GM12873 (cell line): ENCODE measurements around the gene HNRNPF.

Source experiments
- TF ChIP-seq, protein P1 (sequence below): IDR thresholded peaks from 2 replicates; pipeline ENCODE4 v1.5.1; 2012; ENCODE audit warnings: low read depth, mild to moderate bottlenecking, moderate library complexity, low read length, control low read depth; ENCODE audit not compliant: insufficient read depth; ENCODE audit errors: missing control alignments

Gene HNRNPF

DNA sequence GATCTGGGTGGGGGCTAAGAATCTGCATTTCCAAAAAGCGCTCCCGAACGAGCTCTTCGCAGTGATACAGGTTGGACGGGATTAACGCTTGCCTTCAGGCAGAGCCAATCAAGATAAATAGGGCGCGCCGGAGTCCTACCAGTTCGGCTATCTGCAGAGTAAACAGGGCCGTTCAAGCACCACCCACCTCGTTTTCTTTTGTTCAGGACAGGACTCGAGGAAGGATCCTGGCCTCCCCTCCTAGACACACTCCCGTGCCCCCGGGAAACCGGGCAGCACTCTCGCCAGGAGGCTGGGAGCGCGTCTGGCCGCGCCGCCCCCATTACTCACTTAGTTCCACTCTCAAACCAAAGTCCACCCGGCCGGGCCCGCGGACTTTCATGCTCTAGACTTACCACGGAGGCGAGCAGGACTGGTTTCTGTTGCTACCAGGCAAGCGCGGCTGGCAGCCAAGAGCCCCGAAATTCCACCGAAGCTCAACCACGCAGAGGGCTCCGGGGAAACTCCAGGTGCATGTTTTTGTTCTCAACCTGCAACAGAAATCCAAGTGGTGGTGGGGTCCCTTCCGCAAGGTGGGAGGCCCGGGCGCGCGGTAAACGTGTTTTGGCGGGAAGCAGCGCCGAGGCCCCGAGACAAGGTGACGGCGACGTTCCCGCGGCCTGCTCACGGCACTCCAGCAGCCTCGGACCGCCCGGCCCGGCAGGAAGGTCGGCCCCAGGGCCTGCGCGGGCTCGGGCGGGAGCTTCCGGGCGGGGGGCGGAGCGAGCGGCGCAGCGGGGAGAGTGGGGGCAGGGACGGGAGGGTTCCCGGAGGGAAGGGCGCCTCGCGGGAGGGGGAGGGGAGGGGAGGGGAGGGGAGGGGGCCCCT, 12.7 kb downstream of the HNRNPF start:
- TF ChIP-seq, protein P1, sequence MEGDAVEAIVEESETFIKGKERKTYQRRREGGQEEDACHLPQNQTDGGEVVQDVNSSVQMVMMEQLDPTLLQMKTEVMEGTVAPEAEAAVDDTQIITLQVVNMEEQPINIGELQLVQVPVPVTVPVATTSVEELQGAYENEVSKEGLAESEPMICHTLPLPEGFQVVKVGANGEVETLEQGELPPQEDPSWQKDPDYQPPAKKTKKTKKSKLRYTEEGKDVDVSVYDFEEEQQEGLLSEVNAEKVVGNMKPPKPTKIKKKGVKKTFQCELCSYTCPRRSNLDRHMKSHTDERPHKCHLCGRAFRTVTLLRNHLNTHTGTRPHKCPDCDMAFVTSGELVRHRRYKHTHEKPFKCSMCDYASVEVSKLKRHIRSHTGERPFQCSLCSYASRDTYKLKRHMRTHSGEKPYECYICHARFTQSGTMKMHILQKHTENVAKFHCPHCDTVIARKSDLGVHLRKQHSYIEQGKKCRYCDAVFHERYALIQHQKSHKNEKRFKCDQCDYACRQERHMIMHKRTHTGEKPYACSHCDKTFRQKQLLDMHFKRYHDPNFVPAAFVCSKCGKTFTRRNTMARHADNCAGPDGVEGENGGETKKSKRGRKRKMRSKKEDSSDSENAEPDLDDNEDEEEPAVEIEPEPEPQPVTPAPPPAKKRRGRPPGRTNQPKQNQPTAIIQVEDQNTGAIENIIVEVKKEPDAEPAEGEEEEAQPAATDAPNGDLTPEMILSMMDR: no peak

DNA sequence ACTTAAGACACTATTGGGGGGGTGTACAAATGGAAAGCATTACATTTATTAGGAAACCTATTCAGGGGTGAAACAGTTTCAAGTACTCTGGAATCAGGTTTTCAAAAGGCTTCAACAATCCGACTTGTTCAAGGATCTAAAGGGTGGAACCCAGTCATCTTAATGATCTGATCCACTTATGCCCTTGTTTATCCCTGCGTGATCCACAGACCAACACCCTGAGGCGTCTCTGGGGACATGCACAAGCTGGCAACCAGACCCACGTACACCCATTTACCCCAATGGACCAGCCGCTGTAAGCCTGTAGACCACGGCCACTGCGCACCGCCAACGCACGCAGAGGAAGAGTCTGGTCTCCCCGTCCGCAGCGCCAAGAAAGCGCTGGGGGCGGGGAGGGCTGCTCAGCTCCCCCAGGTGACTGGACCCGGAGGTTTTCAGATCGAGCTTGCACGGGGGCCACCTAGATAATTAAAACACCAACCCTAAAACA, 13.4 kb downstream of the HNRNPF start:
- TF ChIP-seq, protein P1: no peak

DNA sequence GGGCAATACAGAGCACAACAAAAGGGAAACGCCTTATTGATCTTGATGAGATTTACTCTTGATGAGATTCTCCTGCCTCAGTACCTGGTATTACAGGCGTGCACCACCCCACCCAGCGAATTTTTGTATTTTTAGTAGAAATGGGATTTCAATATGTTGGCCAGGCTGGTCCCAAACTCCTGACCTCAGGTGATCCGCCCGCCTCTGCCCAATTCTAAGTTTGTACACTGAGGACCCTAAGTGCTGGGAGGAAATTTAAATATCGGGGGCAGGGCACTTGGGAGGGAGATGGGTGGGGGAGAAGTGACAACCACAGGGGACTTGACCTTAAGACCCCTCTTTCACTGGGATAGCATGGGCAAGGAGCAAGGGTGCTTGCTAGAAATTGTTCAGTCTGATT, 14.1 kb downstream of the HNRNPF start:
- TF ChIP-seq, protein P1: no peak

DNA sequence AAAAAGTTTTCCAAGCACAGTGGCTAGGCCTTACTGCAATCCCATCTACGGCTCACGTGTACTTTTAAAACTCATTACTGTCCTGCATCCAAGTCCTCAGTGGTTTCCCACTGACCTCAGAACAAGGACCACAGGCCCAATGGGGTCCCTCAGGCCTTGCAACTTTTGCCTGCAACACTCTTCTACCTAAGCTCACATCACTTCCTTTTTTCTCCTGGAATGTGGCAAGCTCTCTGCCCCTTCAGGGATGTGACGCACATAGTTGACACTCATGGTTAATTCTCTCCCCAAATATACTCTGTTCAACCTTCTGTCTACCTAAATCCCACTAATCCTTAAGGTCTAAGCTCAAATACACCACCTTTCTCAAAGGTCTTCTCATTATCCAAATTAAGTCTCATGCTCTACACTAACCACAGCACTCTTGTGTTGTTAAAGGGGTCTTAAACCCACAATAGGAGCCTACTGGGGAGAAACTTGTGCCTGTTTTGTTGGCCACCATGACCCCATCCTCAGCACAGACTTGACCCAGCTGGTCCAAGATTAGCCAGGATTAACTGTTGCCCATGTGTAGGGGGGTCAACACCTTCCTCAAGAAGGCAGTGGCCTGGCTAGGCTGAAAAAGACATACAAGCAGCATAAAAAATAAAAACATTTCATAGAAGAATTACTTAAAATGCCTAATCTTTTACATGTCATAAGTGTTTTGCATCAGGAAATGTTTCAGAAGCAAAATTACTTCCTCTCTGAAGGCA, 15.2 kb downstream of the HNRNPF start:
- TF ChIP-seq, protein P1: no peak

DNA sequence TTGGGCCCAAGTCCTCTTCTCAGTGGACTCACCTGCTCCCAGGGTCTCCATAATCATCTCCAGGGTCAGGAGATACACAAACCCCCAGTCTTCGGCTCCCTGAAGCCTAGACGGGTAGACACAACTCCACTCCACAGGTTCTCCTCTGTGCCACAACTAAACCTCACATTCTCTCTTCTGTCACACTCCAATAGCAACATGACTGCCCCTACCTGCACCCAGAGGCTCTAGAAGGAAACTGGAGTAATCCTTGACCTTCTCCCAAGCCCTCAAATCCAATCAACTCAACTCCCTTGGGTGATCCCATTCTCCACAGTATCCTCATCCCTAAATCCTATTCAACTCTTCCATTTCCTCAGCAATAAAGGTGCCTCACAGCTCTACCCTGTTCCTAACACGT, 16.2 kb downstream of the HNRNPF start:
- TF ChIP-seq, protein P1: no peak

DNA sequence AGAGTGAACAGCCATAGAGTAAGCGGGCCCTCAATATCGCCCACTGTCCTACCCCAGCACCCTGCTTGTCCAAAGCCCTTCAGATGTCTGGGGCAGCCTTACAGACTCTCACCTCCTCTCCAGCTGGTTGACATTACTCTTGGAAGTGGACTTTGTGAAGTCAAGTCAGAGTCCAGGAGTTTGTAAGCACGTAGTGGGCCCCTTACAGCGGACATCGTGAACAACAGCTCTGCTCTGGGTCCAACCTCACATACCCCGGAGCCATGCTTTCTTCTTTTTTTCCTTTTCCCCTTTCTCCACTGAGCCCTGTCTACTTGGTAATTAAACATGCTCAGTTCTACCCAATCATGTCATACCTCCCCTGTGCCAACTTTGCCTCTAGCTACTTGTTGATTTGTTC, 17.5 kb downstream of the HNRNPF start:
- TF ChIP-seq, protein P1: no peak

DNA sequence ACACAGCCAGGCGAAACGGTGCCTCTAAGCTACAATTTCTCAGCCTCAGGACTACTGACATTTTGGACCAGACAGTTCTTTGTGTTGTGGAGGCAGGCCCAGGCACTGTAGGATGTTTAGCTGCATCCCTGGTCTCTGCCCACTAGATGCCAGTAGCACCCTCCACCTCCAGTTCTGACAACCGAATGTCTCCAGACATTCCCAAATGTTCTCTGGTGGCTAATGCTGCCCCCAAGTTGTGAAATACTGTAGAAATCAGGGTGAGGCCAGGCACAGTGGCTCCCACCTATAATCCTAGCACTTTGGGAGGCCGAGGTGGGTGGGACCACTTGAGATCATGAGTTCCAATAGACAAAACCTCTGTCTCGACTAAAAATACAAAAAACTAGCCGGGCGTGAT, 18.2 kb downstream of the HNRNPF start:
- TF ChIP-seq, protein P1: peak; percentile 58
